GM23248 (cell line): ENCODE data around the gene OPCML. TPM values are rescaled to one million over a fixed set of nuclear protein-coding genes. Genes with fewer than 3 reads are reported as not detected.

Source experiments
- DNase-seq: peaks from one replicate; pipeline ENCODE4 v3.0.0-alpha.2; 2015
- H2AFZ ChIP-seq: fragments of 200-600 bp; sonication (generic); 2 replicates; pipeline ENCODE4 v1.6.1; 2016; ENCODE audit warnings: antibody characterized with exemption
- H3F3A ChIP-seq: fragments of 200-600 bp; sonication (generic); 2 replicates; pipeline ENCODE4 v1.6.1; 2016; ENCODE audit warnings: mild to moderate bottlenecking, antibody characterized with exemption, mixed run types; ENCODE audit not compliant: insufficient read depth
- H3K27ac ChIP-seq: fragments of 200-600 bp; sonication (generic); 2 replicates; pipeline ENCODE4 v1.5.1; 2016; ENCODE audit warnings: mild to moderate bottlenecking
- H3K27me3 ChIP-seq: fragments of 200-600 bp; sonication (generic); replicated peaks from 2 replicates; pipeline ENCODE4 v1.6.1; 2016; ENCODE audit warnings: mild to moderate bottlenecking; ENCODE audit not compliant: insufficient read depth
- H3K36me3 ChIP-seq: fragments of 200-600 bp; sonication (generic); 2 replicates; pipeline ENCODE4 v1.6.1; 2016; ENCODE audit warnings: low read depth, mild to moderate bottlenecking
- H3K4me1 ChIP-seq: fragments of 200-600 bp; sonication (generic); 2 replicates; pipeline ENCODE4 v1.6.1; 2016; ENCODE audit warnings: mild to moderate bottlenecking; ENCODE audit not compliant: insufficient read depth
- H3K4me2 ChIP-seq: fragments of 200-600 bp; sonication (generic); one replicate; pipeline ENCODE4 v1.6.1; 2016; ENCODE audit warnings: mild to moderate bottlenecking; ENCODE audit not compliant: unreplicated experiment
- H3K4me3 ChIP-seq: fragments of 200-600 bp; sonication (generic); 2 replicates; pipeline ENCODE4 v1.5.1; 2016; ENCODE audit warnings: mild to moderate bottlenecking
- H3K79me2 ChIP-seq: fragments of 200-600 bp; sonication (generic); 2 replicates; pipeline ENCODE4 v1.6.1; 2016; ENCODE audit warnings: mild to moderate bottlenecking; ENCODE audit not compliant: insufficient read depth
- H3K9ac ChIP-seq: fragments of 200-600 bp; sonication (generic); 2 replicates; pipeline ENCODE4 v1.6.1; 2016; ENCODE audit warnings: mild to moderate bottlenecking
- H3K9me2 ChIP-seq: fragments of 200-600 bp; sonication (generic); 2 replicates; pipeline ENCODE4 v1.6.1; 2016; ENCODE audit warnings: mixed run types, mild to moderate bottlenecking, moderate library complexity; ENCODE audit not compliant: insufficient read depth
- H3K9me3 ChIP-seq: fragments of 200-600 bp; sonication (generic); one replicate; pipeline ENCODE4 v1.6.1; 2017; ENCODE audit warnings: low read depth
- H4K20me1 ChIP-seq: fragments of 200-600 bp; sonication (generic); 2 replicates; pipeline ENCODE4 v1.6.0; 2016; ENCODE audit not compliant: insufficient read depth
- EZH2 ChIP-seq: fragments of 200-600 bp; sonication (generic); IDR thresholded peaks from 2 replicates; pipeline ENCODE4 v1.6.1; 2018; ENCODE audit warnings: antibody characterized with exemption, mild to moderate bottlenecking; ENCODE audit not compliant: insufficient read depth, poor library complexity, severe bottlenecking
- EZH2phosphoT487 ChIP-seq: fragments of 200-600 bp; sonication (generic); IDR thresholded peaks from 2 replicates; pipeline ENCODE4 v1.6.1; 2018; ENCODE audit warnings: antibody characterized with exemption, moderate library complexity, mild to moderate bottlenecking, low read depth; ENCODE audit not compliant: insufficient read depth
- WGBS, 2 experiments: methylation state at CpG; one replicate each; pipeline ENCODE4 v1.1.6; 2015 to 2017; ENCODE audit warnings: low lambda C conversion rate in 2 of 2, low coverage in 1 of 2; ENCODE audit errors: missing lambda C conversion rate in 2 of 2; 5-methylcytosine and 5-hydroxymethylcytosine counted together
- in situ Hi-C: fragments of 300-500 bp; cut with MboI; formaldehyde crosslinking; loops from 2 replicates; pipeline ENCODE4 v1.15.0; 2020
- polyA plus RNA-seq: library from polyadenylated mRNA; unstranded; fragments of >200 nt; fragmentation: Nextera tagmentation; extraction: Ambion mirVana; gene quantifications from 2 replicates; pipeline ENCODE4 v1.2.1, GENCODE V29; 2016
- total RNA-seq: library from RNA; depleted of rRNA; stranded (reverse); fragments of >200 nt; shearing (Covaris generic); gene quantifications from 2 replicates; pipeline ENCODE4 v1.2.3, GENCODE V29; 2014

Gene OPCML
- total and polyA plus RNA-seq, 2 experiments from 2014 or later = 0.69 to 1.6 TPM

- in situ Hi-C loops = no loop called here
- no peak for DNase-seq
- H3K9me2 ChIP-seq = no peaks in the 10 kb centered on the region
- H3K4me2 ChIP-seq = no peak overlapping the region
- 38 to 50% methylated on average over 3 of the region's 3 CpGs for WGBS, 2 experiments
- H2AFZ ChIP-seq = no peak overlapping the region
- no peaks in the 10 kb centered on the region for H3K36me3 ChIP-seq
- H3F3A ChIP-seq = no peaks in the 10 kb centered on the region
- H3K9ac ChIP-seq = no peak overlapping the region
- no peaks in the 10 kb centered on the region for H4K20me1 ChIP-seq
- TF ChIP-seq EZH2 (no peak), EZH2phosphoT487 (no peak)
- H3K4me1 ChIP-seq = no peaks in the 10 kb centered on the region
- H3K27ac ChIP-seq = no peak overlapping the region
- H3K27me3 ChIP-seq = no peaks in the 10 kb centered on the region
- no peak overlapping the region for H3K4me3 ChIP-seq
- no peaks in the 10 kb centered on the region for H3K9me3 ChIP-seq
- H3K79me2 ChIP-seq = no peaks in the 10 kb centered on the region
Observed at GRCh38 chr11:133506023-133506422, 26.3 kb downstream of the OPCML start.

- H3K27ac ChIP-seq = no peak overlapping the region
- no peak for DNase-seq
- H3K4me2 ChIP-seq = no peak overlapping the region
- in situ Hi-C loops = no loop called here
- no peaks in the 10 kb centered on the region for H4K20me1 ChIP-seq
- no peaks in the 10 kb centered on the region for H3K36me3 ChIP-seq
- no peaks in the 10 kb centered on the region for H3K9me3 ChIP-seq
- no peaks in the 10 kb centered on the region for H3K9me2 ChIP-seq
- 14 to 21% methylated on average over 8 of the region's 8 CpGs for WGBS, 2 experiments
- H2AFZ ChIP-seq = no peak overlapping the region
- H3K27me3 ChIP-seq = no peaks in the 10 kb centered on the region
- no peaks in the 10 kb centered on the region for H3K4me1 ChIP-seq
- H3K9ac ChIP-seq = no peak overlapping the region
- TF ChIP-seq EZH2 (no peak), EZH2phosphoT487 (no peak)
- no peak overlapping the region for H3K4me3 ChIP-seq
- no peaks in the 10 kb centered on the region for H3K79me2 ChIP-seq
- H3F3A ChIP-seq = no peaks in the 10 kb centered on the region
Observed at GRCh38 chr11:133504906-133505305, 27.4 kb downstream of the OPCML start.

GRCh38 chr11:133503776-133504175, 28.5 kb downstream of the OPCML start:
- in situ Hi-C loops = no loop called here

DNA sequence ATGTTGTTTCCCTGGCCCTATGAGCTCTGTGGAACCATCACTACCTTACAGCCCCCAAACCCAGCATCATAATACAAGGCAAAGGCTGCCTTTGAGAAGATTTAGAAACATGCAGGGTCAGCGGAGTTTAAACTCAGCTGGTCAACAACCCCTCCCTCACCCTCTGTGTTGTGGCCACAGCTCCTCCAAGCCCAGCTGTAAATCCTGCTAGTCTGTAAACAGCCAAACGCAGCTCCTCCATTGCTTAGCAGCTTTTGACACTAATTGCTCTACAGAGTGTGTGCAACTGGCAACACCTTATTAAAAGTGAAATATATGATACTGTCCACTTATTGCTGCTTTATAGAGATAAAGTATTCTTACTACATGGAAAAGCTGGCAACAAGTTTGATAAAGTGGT, 29.1 kb downstream of the OPCML start:
- DNase-seq = no peak
- no peaks in the 10 kb centered on the region for H3F3A ChIP-seq
- H3K9me3 ChIP-seq = no peaks in the 10 kb centered on the region
- no peak overlapping the region for H3K4me2 ChIP-seq
- H3K27me3 ChIP-seq = no peaks in the 10 kb centered on the region
- H3K4me3 ChIP-seq = no peak overlapping the region
- no peak overlapping the region for H2AFZ ChIP-seq
- no peaks in the 10 kb centered on the region for H3K79me2 ChIP-seq
- H3K9ac ChIP-seq = no peak overlapping the region
- 6 to 13% methylated on average over 2 of the region's 2 CpGs for WGBS, 2 experiments
- H3K36me3 ChIP-seq = no peaks in the 10 kb centered on the region
- no peaks in the 10 kb centered on the region for H3K9me2 ChIP-seq
- TF ChIP-seq EZH2 = no peak
- TF ChIP-seq EZH2phosphoT487 = no peak
- no peaks in the 10 kb centered on the region for H4K20me1 ChIP-seq
- H3K27ac ChIP-seq = no peak overlapping the region
- in situ Hi-C loops = no loop called here
- H3K4me1 ChIP-seq = no peaks in the 10 kb centered on the region

More at GRCh38 chr11:133503776-133504175, 28.5 kb downstream of the OPCML start:
- no peak for TF ChIP-seq EZH2
- TF ChIP-seq EZH2phosphoT487 = no peak
- Histone ChIP-seq H3K4me3 (no peak overlapping the region), H3K9ac (no peak overlapping the region), H4K20me1 (no peaks in the 10 kb centered on the region), H3K27ac (no peak overlapping the region), H3K27me3 (no peaks in the 10 kb centered on the region), H3K79me2 (no peaks in the 10 kb centered on the region), H3K4me1 (no peaks in the 10 kb centered on the region), H3F3A (no peaks in the 10 kb centered on the region), H3K36me3 (no peaks in the 10 kb centered on the region), H3K9me2 (no peaks in the 10 kb centered on the region), H3K4me2 (no peak overlapping the region), H3K9me3 (no peaks in the 10 kb centered on the region), H2AFZ (no peak overlapping the region)
- DNase-seq = no peak
- WGBS, 2 experiments = 11 to 15% methylated on average over 5 of the region's 5 CpGs
